ENCODE measurements around the gene ZDHHC8. TPM values are rescaled to one million over a fixed set of nuclear protein-coding genes. Genes with fewer than 3 reads are reported as not detected.

The ZDHHC8 gene
- total and polyA plus RNA-seq, 2 donors (not counting 3 experiments of a cell fraction or from before 2014, with no cell fraction given) = 49.8 to 131 TPM

DNA sequence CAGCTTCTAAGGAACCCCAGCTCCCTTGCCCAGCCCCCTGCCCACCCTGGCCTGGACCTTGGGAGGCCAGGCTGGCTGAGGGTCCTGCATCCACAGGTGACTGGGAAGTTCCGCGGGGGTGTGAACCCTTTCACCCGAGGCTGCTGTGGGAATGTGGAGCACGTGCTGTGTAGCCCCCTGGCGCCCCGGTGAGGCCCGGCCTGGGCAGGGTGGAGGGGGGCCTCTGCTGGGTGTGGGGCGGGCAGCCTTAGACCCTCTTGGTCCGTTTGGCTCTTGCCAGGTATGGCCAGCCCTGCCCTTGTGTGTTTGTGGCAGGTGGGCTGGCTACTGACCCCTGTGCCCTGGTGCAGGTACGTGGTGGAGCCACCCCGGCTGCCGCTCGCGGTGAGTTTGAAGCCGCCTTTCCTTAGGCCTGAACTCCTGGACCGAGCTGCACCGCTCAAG is 8.9 kb downstream of the ZDHHC8 start:
- no peak overlapping the region for H3K4me2 ChIP-seq (ENCODE audit: insufficient read depth, low read length)
- DNase-seq (ENCODE audit: low read depth, low spot score) = no peak
- H3K9me3 ChIP-seq (replicated peaks; ENCODE audit: control insufficient read depth, insufficient read depth, low read length) = no peaks in the 10 kb centered on the region
- no peaks in the 10 kb centered on the region for H3K27me3 ChIP-seq (ENCODE audit: control insufficient read depth in 2 of 2, insufficient read depth in 2 of 2, low read length in 2 of 2)
- no peak overlapping the region for H3K4me3 ChIP-seq (replicated peaks in 1 of 3; ENCODE audit: insufficient read depth in 1 of 3, low read depth in 1 of 3, low read length in 3 of 3)
- no peaks in the 10 kb centered on the region for H3K4me1 ChIP-seq (ENCODE audit: control insufficient read depth, extremely low read depth, insufficient read depth, low read length)
- CTCF ChIA-PET = no interaction called here
- POLR2A ChIA-PET = no interaction called here
- dilution Hi-C loops (cut with MboI; ENCODE audit: extremely low pct_ligation_motif_present, low sequenced_read_pairs) = no loop called here
- no peak for TF ChIP-seq FOS (IDR thresholded peaks at IDR 0.05; ENCODE audit: borderline replicate concordance, insufficient read depth, low read length)
- TF ChIP-seq POLR2AphosphoS5 (IDR thresholded peaks at IDR 0.05; ENCODE audit: insufficient read depth, low read depth, low read length) = no peak
- no peak for TF ChIP-seq POLR2A (IDR thresholded peaks at IDR 0.05; ENCODE audit: low read depth, low read length)
- no peak for TF ChIP-seq GATA2 (IDR thresholded peaks at IDR 0.05; ENCODE audit: insufficient read depth, insufficient read length, low read depth, low read length)
- no peak for TF ChIP-seq JUN (IDR thresholded peaks at IDR 0.05; ENCODE audit: borderline replicate concordance, insufficient read depth, insufficient read length, low read depth)
- TF ChIP-seq MYC (IDR thresholded peaks at IDR 0.05; ENCODE audit: low read depth, low read length) = no peak
- no peak for TF ChIP-seq CTCF (IDR thresholded peaks at IDR 0.05; ENCODE audit: extremely low read depth in 1 of 2, insufficient read depth in 1 of 2, low read depth in 1 of 2, low read length in 2 of 2)
- TF ChIP-seq, protein P1, sequence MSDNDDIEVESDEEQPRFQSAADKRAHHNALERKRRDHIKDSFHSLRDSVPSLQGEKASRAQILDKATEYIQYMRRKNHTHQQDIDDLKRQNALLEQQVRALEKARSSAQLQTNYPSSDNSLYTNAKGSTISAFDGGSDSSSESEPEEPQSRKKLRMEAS (IDR thresholded peaks at IDR 0.05; ENCODE audit: insufficient read depth, insufficient read length) = no peak
- no peak for TF ChIP-seq EZH2 (IDR thresholded peaks at IDR 0.05; ENCODE audit: borderline replicate concordance, low read depth, low read length, severe bottlenecking)
- H3K27ac ChIP-seq (ENCODE audit: insufficient read depth, low read depth, low read length) = no peak overlapping the region
- intact Hi-C loops (cut with micrococcal nuclease) = no loop called here
- no peak for FAIRE-seq
- H2AFZ ChIP-seq (ENCODE audit: low read depth, low read length) = no peak overlapping the region
- BruUV-seq (replicated peaks) = no TSS peak
- H3K79me2 ChIP-seq (ENCODE audit: control insufficient read depth, insufficient read depth, low read length) = peaks cover 29% of the 10 kb centered on the region
- H3K9me1 ChIP-seq (replicated peaks; ENCODE audit: control insufficient read depth, extremely low read depth, insufficient read depth, low read length) = no peaks in the 10 kb centered on the region
- no peaks in the 10 kb centered on the region for H4K20me1 ChIP-seq (replicated peaks; ENCODE audit: control insufficient read depth, extremely low read depth, insufficient read depth, low read length)
- H3K36me3 ChIP-seq (ENCODE audit: control insufficient read depth in 2 of 2, extremely low read depth in 1 of 2, insufficient read depth in 2 of 2, low read length in 2 of 2) = peaks cover 3 to 18% of the 10 kb centered on the region in 2 experiments
- H3K9ac ChIP-seq (replicated peaks; ENCODE audit: extremely low read depth, insufficient read depth, low read length) = no peak overlapping the region
